Osteoblast (primary cell): ENCODE results near the gene ERCC8. TPM values are rescaled to one million over a fixed set of nuclear protein-coding genes. Genes with fewer than 3 reads are reported as not detected.

Experiments used
- DNase-seq: peaks from one replicate; pipeline ENCODE4 v3.0.0; 2011; ENCODE audit warnings: low spot score, mixed read lengths; ENCODE audit not compliant: insufficient read length; ENCODE audit errors: missing footprints
- H2AFZ ChIP-seq: 2 replicates; pipeline ENCODE4 v1.6.0; 2011; ENCODE audit warnings: mild to moderate bottlenecking, low read length
- H3K27ac ChIP-seq: 2 replicates; pipeline ENCODE4 v1.5.1; 2011; ENCODE audit warnings: mild to moderate bottlenecking, low read depth, low read length, moderate library complexity
- H3K27me3 ChIP-seq: 2 replicates; pipeline ENCODE4 v1.6.0; 2012; ENCODE audit warnings: mild to moderate bottlenecking, control low read depth, inconsistent platforms, low read length, moderate library complexity; ENCODE audit not compliant: insufficient read depth
- H3K36me3 ChIP-seq: 2 replicates; pipeline ENCODE4 v1.5.1; 2011; ENCODE audit warnings: mild to moderate bottlenecking, low read length, control low read depth, moderate library complexity; ENCODE audit not compliant: insufficient read depth
- H3K4me1 ChIP-seq: 2 replicates; pipeline ENCODE4 v1.5.1; 2011; ENCODE audit warnings: mild to moderate bottlenecking, low read length, control low read depth, moderate library complexity; ENCODE audit not compliant: insufficient read depth
- H3K4me2 ChIP-seq: 2 replicates; pipeline ENCODE4 v1.6.0; 2011; ENCODE audit warnings: mild to moderate bottlenecking, low read length; ENCODE audit not compliant: insufficient read depth
- H3K4me3 ChIP-seq: fragments of 200-600 bp; sonication (generic); 3 replicates; pipeline ENCODE4 v1.5.1; 2012; ENCODE audit warnings: mild to moderate bottlenecking, low read length, inconsistent platforms; ENCODE audit not compliant: insufficient read depth
- H3K79me2 ChIP-seq: 2 replicates; pipeline ENCODE4 v1.6.0; 2012; ENCODE audit warnings: mild to moderate bottlenecking, low read length, control low read depth, inconsistent platforms; ENCODE audit not compliant: insufficient read depth
- H3K9me3 ChIP-seq: 2 replicates; pipeline ENCODE4 v1.5.1; 2011; ENCODE audit warnings: low read depth, low read length, control low read depth
- H4K20me1 ChIP-seq: 2 replicates; pipeline ENCODE4 v1.6.0; 2012; ENCODE audit warnings: mild to moderate bottlenecking, low read length, control low read depth; ENCODE audit not compliant: insufficient read depth
- total RNA-seq: library from RNA; depleted of rRNA; stranded (reverse); fragments of >200 nt; gene quantifications from 2 replicates; pipeline ENCODE4 v1.2.3, GENCODE V29; 2012
- TF ChIP-seq, protein P1 (sequence below): IDR thresholded peaks from 2 replicates; pipeline ENCODE4 v1.5.1; 2011; ENCODE audit warnings: mild to moderate bottlenecking, low read depth, low read length, moderate library complexity; ENCODE audit errors: extremely low read depth

ERCC8 gene
- total RNA-seq, 1 donor, result 23.2 TPM

- Histone ChIP-seq H2AFZ (no peak overlapping the region), H3K4me2 (no peak overlapping the region), H3K4me1 (no peaks in the 10 kb centered on the region), H3K36me3 (no peaks in the 10 kb centered on the region), H4K20me1 (peaks cover 2% of the 10 kb centered on the region), H3K4me3 (no peak overlapping the region), H3K27ac (no peak overlapping the region), H3K79me2 (peaks cover 25% of the 10 kb centered on the region), H3K27me3 (no peaks in the 10 kb centered on the region), H3K9me3 (no peaks in the 10 kb centered on the region)
- TF ChIP-seq, protein P1, sequence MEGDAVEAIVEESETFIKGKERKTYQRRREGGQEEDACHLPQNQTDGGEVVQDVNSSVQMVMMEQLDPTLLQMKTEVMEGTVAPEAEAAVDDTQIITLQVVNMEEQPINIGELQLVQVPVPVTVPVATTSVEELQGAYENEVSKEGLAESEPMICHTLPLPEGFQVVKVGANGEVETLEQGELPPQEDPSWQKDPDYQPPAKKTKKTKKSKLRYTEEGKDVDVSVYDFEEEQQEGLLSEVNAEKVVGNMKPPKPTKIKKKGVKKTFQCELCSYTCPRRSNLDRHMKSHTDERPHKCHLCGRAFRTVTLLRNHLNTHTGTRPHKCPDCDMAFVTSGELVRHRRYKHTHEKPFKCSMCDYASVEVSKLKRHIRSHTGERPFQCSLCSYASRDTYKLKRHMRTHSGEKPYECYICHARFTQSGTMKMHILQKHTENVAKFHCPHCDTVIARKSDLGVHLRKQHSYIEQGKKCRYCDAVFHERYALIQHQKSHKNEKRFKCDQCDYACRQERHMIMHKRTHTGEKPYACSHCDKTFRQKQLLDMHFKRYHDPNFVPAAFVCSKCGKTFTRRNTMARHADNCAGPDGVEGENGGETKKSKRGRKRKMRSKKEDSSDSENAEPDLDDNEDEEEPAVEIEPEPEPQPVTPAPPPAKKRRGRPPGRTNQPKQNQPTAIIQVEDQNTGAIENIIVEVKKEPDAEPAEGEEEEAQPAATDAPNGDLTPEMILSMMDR, result no peak
- DNase-seq, result no peak
These were observed 34.1 kb upstream of the ERCC8 start for GRCh38 chr5:60978968-60979367.

DNA sequence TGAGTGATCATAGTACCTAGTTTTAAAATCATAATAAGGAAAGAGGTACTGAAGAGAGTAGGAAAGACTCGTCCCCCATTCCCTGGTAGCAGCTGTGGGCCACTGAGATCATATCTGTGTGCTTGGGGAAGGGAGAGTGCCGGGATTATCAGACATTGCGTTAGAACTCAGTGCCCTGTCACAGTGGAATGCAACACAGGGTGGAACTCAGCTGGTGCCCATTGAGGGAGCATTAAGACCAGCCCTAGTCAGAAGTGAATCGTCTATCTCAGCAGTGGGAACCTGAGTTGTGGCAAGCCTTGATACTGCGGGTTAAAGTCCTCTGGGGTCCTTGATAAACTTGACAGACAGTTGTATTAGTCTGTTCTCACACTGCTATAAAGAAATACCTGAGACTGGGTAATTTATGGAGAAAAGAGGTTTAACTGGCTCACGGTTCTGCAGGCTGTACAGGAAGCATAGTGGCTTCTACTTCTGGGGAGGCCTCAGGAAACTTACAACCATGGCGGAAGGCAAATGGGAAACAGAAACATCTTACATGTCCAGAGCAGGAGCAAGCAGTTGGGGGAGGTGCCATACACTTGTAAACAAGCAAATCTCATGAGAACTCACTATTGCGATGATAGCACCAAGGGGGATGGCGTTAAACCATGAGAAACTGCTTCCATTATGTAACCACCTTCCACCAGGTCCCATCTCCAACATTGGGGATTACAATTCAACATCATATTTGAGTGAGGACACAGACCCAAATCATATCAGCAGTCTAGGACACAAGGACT is 33.3 kb upstream of the ERCC8 start:
- Histone ChIP-seq H3K27me3 (no peaks in the 10 kb centered on the region), H3K79me2 (peaks cover 34% of the 10 kb centered on the region), H3K4me1 (no peaks in the 10 kb centered on the region), H3K4me3 (no peak overlapping the region), H4K20me1 (peaks cover 2% of the 10 kb centered on the region), H2AFZ (no peak overlapping the region), H3K36me3 (no peaks in the 10 kb centered on the region), H3K9me3 (no peaks in the 10 kb centered on the region), H3K4me2 (no peak overlapping the region), H3K27ac (no peak overlapping the region)
- TF ChIP-seq, protein P1, result no peak
- no peak for DNase-seq

DNA sequence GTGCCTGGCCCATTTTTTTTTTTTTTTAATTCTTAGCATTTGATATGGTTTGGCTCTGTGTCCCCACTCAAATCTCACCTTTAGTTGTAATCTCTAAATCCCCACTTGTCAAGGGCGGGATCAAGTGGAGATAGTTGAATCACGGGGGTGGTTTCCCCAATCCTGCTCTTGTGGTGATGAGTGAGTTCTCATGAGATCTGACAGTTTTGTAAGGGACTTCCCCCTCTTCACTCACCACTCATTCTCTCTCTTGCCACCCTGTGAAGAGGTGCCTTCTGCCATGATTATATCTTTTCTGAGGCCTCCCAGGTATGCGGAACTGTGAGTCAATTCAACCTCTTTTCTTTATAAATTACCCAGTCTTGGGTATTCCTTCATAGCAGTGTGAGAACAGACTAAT is 27.4 kb upstream of the ERCC8 start:
- peaks cover 60% of the 10 kb centered on the region for H3K79me2 ChIP-seq
- TF ChIP-seq, protein P1, result no peak
- H3K4me3 ChIP-seq, result no peak overlapping the region
- no peak overlapping the region for H2AFZ ChIP-seq
- H3K4me2 ChIP-seq, result no peak overlapping the region
- no peaks in the 10 kb centered on the region for H4K20me1 ChIP-seq
- no peaks in the 10 kb centered on the region for H3K27me3 ChIP-seq
- H3K4me1 ChIP-seq, result no peaks in the 10 kb centered on the region
- H3K27ac ChIP-seq, result no peak overlapping the region
- no peaks in the 10 kb centered on the region for H3K9me3 ChIP-seq
- H3K36me3 ChIP-seq, result no peaks in the 10 kb centered on the region
- no peak for DNase-seq

DNA sequence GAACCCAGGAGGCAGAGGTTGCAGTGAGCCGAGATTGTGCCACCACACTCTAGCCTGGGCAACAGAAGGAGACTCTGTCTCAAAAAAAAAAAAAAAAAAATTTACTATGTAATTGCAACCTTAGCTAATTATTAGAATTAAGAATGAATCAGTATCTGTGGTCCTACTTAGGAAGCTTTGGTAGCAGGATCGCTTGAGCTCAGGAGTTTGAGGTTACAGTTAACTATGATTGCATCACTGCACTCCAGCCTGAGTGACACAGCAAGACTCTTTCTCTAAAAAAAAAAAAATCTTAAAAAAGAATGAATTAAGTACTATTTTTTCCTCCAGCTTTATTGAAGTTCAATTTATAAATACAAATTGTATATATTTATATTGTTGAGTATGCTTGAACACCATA is 16.8 kb upstream of the ERCC8 start:
- TF ChIP-seq, protein P1, result no peak
- no peaks in the 10 kb centered on the region for H3K9me3 ChIP-seq
- H3K36me3 ChIP-seq, result no peaks in the 10 kb centered on the region
- H3K4me2 ChIP-seq, result no peak overlapping the region
- H3K4me1 ChIP-seq, result no peaks in the 10 kb centered on the region
- no peak overlapping the region for H2AFZ ChIP-seq
- no peak overlapping the region for H3K27ac ChIP-seq
- DNase-seq, result no peak
- H3K27me3 ChIP-seq, result no peaks in the 10 kb centered on the region
- peaks cover 54% of the 10 kb centered on the region for H3K79me2 ChIP-seq
- H4K20me1 ChIP-seq, result peaks cover 5% of the 10 kb centered on the region
- no peak overlapping the region for H3K4me3 ChIP-seq
